ENCODE data around the gene TMEM141. TPM values are rescaled to one million over a fixed set of nuclear protein-coding genes. Genes with fewer than 3 reads are reported as not detected.

TMEM141 gene
- total RNA-seq, 2 experiments from 2014 or later = 42.3 to 45.2 TPM

Small RNA genes within 50 kb of the gene (microRNA-seq; reads per million reads assigned to microRNA genes)
- not detected for gene MIR4292 (ENCODE audit: borderline microRNAs expressed, borderline number of aligned reads, borderline replicate concordance)
- gene MIR6722 (ENCODE audit: borderline microRNAs expressed, borderline number of aligned reads, borderline replicate concordance) = not detected

Other genes with a start within 250 kb of the TMEM141 start
- 10 to 100 TPM; 67.0 to 68.3 TPM for gene NOTCH1, start 245.3 kb upstream of the TMEM141 start, total RNA-seq
- under 1 TPM; 0.90 to 0.93 TPM for gene EGFL7, start 128.4 kb upstream of the TMEM141 start, total RNA-seq
- gene AGPAT2, start 103.9 kb upstream of the TMEM141 start, total RNA-seq = 10 to 100 TPM; 16.3 to 16.8 TPM
- gene DIPK1B, start 78.8 kb upstream of the TMEM141 start, total RNA-seq = not detected
- gene LCN10, start 48.4 kb upstream of the TMEM141 start, total RNA-seq = 1 to 10 TPM; 1.2 to 1.5 TPM
- not detected for gene LCN6, start 42.8 kb upstream of the TMEM141 start, total RNA-seq
- not detected for gene LCN8, start 33.1 kb upstream of the TMEM141 start, total RNA-seq
- gene LCN15, start 26.8 kb upstream of the TMEM141 start, total RNA-seq = not detected
- under 1 TPM; 0.21 to 0.36 TPM for gene CCDC183, start 5.0 kb downstream of the TMEM141 start, total RNA-seq
- gene RABL6, start 16.6 kb downstream of the TMEM141 start, total RNA-seq = 10 to 100 TPM; 83.4 to 85.3 TPM
- 1 to 10 TPM; 3.8 to 4.2 TPM for gene AJM1, start 51.1 kb downstream of the TMEM141 start, total RNA-seq
- gene PHPT1, start 58.1 kb downstream of the TMEM141 start, total RNA-seq = 10 to 100 TPM; 92.2 to 95.5 TPM
- 10 to 100 TPM; 13.0 to 14.3 TPM for gene MAMDC4, start 61.0 kb downstream of the TMEM141 start, total RNA-seq
- 100 to 1,000 TPM; 302 to 311 TPM for gene EDF1, start 75.0 kb downstream of the TMEM141 start, total RNA-seq
- gene TRAF2, start 95.2 kb downstream of the TMEM141 start, total RNA-seq = 10 to 100 TPM; 40.0 to 41.4 TPM
- 10 to 100 TPM; 66.8 to 69.4 TPM for gene FBXW5, start 153.4 kb downstream of the TMEM141 start, total RNA-seq
- gene C8G, start 153.9 kb downstream of the TMEM141 start, total RNA-seq = under 1 TPM; 0.90 to 0.94 TPM
- 1 to 10 TPM; 1.6 to 2.1 TPM for gene LCN12, start 160.9 kb downstream of the TMEM141 start, total RNA-seq
- not detected for gene PTGDS, start 186.2 kb downstream of the TMEM141 start, total RNA-seq
- not detected for gene LCNL1, start 191.6 kb downstream of the TMEM141 start, total RNA-seq
- gene PAXX, start 201.1 kb downstream of the TMEM141 start, total RNA-seq = 10 to 100 TPM; 71.0 to 71.2 TPM
- under 1 TPM; 0.43 to 0.61 TPM for gene CLIC3, start 205.2 kb downstream of the TMEM141 start, total RNA-seq
- 10 to 100 TPM; 22.1 to 22.9 TPM for gene ABCA2, start 236.9 kb downstream of the TMEM141 start, total RNA-seq
- gene FUT7, start 240.7 kb downstream of the TMEM141 start, total RNA-seq = 1 to 10 TPM in 1 of 2 experiments, under 1 TPM in 1; 0.85 to 1.3 TPM

All from activated CD4-positive, alpha-beta memory T cell treated with anti-CD3 and anti-CD28 coated beads for 36 hours (primary cell).